Measurements from ENCODE around the gene KCNIP4. TPM values are rescaled to one million over a fixed set of nuclear protein-coding genes. Genes with fewer than 3 reads are reported as not detected.
A peak's percentile ranks its signal among the peaks of the same experiment; 100 is the strongest.

KCNIP4 gene
- total and polyA plus RNA-seq, 2 experiments from 2014 or later, result 0.65 TPM; not detected in 1

DNA sequence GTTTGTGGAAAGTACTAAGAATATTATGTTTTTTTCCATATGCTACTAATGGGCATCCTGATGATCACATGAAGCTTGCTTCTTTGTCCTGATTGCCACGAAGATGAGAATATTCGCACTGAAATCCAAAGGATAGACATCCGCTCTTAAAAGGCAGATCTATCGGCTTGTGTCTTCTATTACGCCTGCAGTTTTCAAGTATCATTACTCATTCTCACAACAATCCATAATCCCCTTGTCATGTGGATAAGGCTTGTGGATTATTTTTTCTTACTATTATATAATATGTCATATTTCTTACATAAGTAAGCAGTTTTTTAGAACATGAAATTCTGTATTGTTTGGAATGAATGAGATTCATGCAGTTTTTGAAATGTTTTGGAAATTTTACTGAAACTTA, 62.8 kb downstream of the KCNIP4 start:
- peaks cover 55% of the 10 kb centered on the region for H3F3A ChIP-seq (ENCODE audit: insufficient read depth)
- H3K27me3 ChIP-seq (replicated peaks; ENCODE audit: insufficient read depth), result no peaks in the 10 kb centered on the region
- in situ Hi-C loops (cut with MboI), result no loop called here
- no peaks in the 10 kb centered on the region for H3K36me3 ChIP-seq (ENCODE audit: low read depth)
- peak overlapping the region; percentile 46 for H3K4me3 ChIP-seq
- WGBS, 2 experiments (ENCODE audit: low coverage in 1 of 2, low lambda C conversion rate in 2 of 2, missing lambda C conversion rate in 2 of 2), result 4 to 5% methylated on average over 5 of the region's 5 CpGs
- peak overlapping the region; percentile 42; the same call in 1 of the 2 replicates for H2AFZ ChIP-seq
- no peaks in the 10 kb centered on the region for H3K79me2 ChIP-seq (ENCODE audit: insufficient read depth)
- peak overlapping the region; percentile 46 for H3K4me2 ChIP-seq (ENCODE audit: unreplicated experiment)
- H3K4me1 ChIP-seq (ENCODE audit: insufficient read depth), result peaks cover 59% of the 10 kb centered on the region
- TF ChIP-seq EZH2phosphoT487 (IDR thresholded peaks at IDR 0.05; ENCODE audit: insufficient read depth, low read depth) (no peak), EZH2 (IDR thresholded peaks at IDR 0.05; ENCODE audit: insufficient read depth, poor library complexity, severe bottlenecking) (no peak)
- DNase-seq, result peak; percentile 50
- no peaks in the 10 kb centered on the region for H3K9me3 ChIP-seq (ENCODE audit: low read depth)
- H4K20me1 ChIP-seq (ENCODE audit: insufficient read depth), result no peaks in the 10 kb centered on the region
- peak overlapping the region; percentile 93 for H3K27ac ChIP-seq
- H3K9me2 ChIP-seq (ENCODE audit: insufficient read depth), result no peaks in the 10 kb centered on the region
- peak overlapping the region; percentile 57 for H3K9ac ChIP-seq

DNA sequence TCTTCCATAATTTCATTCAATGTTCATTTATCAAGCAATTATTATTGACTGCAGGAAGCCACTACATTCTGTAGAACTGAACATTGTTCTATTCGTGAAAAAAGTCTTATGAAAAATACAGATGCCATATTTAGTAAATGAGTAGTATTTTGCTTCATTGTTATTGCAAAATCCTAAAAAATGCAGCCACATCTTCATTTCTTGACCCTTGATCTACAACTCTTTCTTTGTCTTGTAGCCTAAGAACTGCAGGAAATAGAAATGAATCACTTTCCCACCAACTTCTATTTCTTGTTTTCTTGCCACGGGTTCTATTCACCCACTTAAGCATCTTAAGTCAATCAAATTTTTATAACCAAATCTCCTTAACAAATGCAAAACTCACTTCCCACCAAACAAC, 63.3 kb downstream of the KCNIP4 start:
- peak overlapping the region; percentile 57 for H3K9ac ChIP-seq
- H3K4me3 ChIP-seq, result peak overlapping the region; percentile 46
- H3K27ac ChIP-seq, result peak overlapping the region; percentile 93
- in situ Hi-C loops (cut with MboI), result no loop called here
- peak overlapping the region; percentile 46 for H3K4me2 ChIP-seq (ENCODE audit: unreplicated experiment)
- no peaks in the 10 kb centered on the region for H3K79me2 ChIP-seq (ENCODE audit: insufficient read depth)
- no peaks in the 10 kb centered on the region for H4K20me1 ChIP-seq (ENCODE audit: insufficient read depth)
- H3K9me2 ChIP-seq (ENCODE audit: insufficient read depth), result no peaks in the 10 kb centered on the region
- H3F3A ChIP-seq (ENCODE audit: insufficient read depth), result peaks cover 55% of the 10 kb centered on the region
- DNase-seq, result peak; percentile 80
- peaks cover 59% of the 10 kb centered on the region for H3K4me1 ChIP-seq (ENCODE audit: insufficient read depth)
- TF ChIP-seq EZH2phosphoT487 (IDR thresholded peaks at IDR 0.05; ENCODE audit: insufficient read depth, low read depth) (no peak), EZH2 (IDR thresholded peaks at IDR 0.05; ENCODE audit: insufficient read depth, poor library complexity, severe bottlenecking) (no peak)
- no peaks in the 10 kb centered on the region for H3K36me3 ChIP-seq (ENCODE audit: low read depth)
- no peaks in the 10 kb centered on the region for H3K27me3 ChIP-seq (replicated peaks; ENCODE audit: insufficient read depth)
- WGBS, 2 experiments (ENCODE audit: low coverage in 1 of 2, low lambda C conversion rate in 2 of 2, missing lambda C conversion rate in 2 of 2), result 0 to 4% methylated on average over 2 of the region's 2 CpGs
- peak overlapping the region; percentile 42; the same call in 1 of the 2 replicates for H2AFZ ChIP-seq
- H3K9me3 ChIP-seq (ENCODE audit: low read depth), result no peaks in the 10 kb centered on the region

DNA sequence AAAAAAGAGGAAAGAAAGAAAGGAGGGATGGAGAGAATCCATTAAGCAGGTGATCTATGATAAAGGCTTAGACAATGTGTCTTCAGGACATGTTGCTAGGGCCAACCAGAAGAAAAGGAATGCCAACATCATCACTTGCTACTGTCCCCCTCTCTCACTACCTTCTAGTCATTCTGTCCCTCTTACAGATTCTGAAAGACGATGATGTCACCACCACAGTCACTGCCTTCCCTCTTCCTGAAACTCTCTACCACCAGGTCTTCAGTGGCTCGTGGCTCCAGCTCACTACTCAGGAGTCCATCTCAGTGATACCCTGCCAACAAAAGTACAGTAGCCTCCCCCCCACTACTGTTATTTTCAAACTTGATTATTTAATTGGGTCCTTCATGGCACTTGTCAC, 64.0 kb downstream of the KCNIP4 start:
- H2AFZ ChIP-seq, result no peak overlapping the region
- no peaks in the 10 kb centered on the region for H3K36me3 ChIP-seq (ENCODE audit: low read depth)
- H3K4me2 ChIP-seq (ENCODE audit: unreplicated experiment), result no peak overlapping the region
- H3K4me1 ChIP-seq (ENCODE audit: insufficient read depth), result peaks cover 59% of the 10 kb centered on the region
- 92 to 99% methylated on average over 2 of the region's 2 CpGs for WGBS, 2 experiments (ENCODE audit: low coverage in 1 of 2, low lambda C conversion rate in 2 of 2, missing lambda C conversion rate in 2 of 2)
- H3K27ac ChIP-seq, result peak overlapping the region; percentile 93
- H3K79me2 ChIP-seq (ENCODE audit: insufficient read depth), result no peaks in the 10 kb centered on the region
- H3K27me3 ChIP-seq (replicated peaks; ENCODE audit: insufficient read depth), result no peaks in the 10 kb centered on the region
- H3K4me3 ChIP-seq, result no peak overlapping the region
- in situ Hi-C loops (cut with MboI), result no loop called here
- no peaks in the 10 kb centered on the region for H3K9me2 ChIP-seq (ENCODE audit: insufficient read depth)
- DNase-seq, result peak; percentile 39
- peaks cover 49% of the 10 kb centered on the region for H3F3A ChIP-seq (ENCODE audit: insufficient read depth)
- no peak overlapping the region for H3K9ac ChIP-seq
- H3K9me3 ChIP-seq (ENCODE audit: low read depth), result no peaks in the 10 kb centered on the region
- H4K20me1 ChIP-seq (ENCODE audit: insufficient read depth), result no peaks in the 10 kb centered on the region
- TF ChIP-seq EZH2 (IDR thresholded peaks at IDR 0.05; ENCODE audit: insufficient read depth, poor library complexity, severe bottlenecking), result no peak
- no peak for TF ChIP-seq EZH2phosphoT487 (IDR thresholded peaks at IDR 0.05; ENCODE audit: insufficient read depth, low read depth)

DNA sequence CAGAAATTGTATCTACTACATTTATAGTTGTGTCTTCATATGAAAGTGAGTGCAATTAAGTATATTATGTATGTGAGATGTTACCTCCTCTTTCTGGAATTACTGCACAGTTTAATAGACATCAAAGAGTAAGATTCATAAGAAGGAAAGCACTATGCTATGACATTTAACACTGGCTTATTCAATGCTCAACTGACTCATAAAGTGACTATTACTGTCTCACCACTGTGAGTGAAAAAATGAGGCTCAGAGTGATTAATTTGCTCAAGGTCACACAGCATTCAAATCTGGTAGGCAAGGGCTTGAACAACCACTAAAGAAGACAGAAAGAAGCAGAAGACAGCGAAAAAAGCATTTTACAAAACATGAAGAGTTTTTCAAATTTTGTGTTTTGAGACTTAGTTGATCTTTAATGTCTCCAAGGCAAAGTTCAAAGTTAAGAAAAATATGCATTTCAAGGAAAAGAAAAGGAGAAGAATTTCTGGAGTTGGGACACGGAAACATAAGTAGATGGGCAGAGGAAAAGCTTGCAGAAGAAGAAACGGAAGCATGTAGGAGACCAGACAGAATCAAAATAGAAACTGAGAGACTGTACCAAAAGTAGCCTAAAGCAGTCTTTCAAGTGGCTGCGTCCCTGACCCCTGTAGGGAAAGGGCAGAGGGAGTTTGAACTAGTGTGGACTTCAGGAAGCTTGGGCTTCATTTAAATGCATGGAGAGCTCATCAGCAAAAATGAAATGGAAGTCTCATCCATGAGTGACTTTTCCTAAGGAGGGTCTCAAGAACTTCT, 66.3 kb downstream of the KCNIP4 start:
- no peaks in the 10 kb centered on the region for H3K9me2 ChIP-seq (ENCODE audit: insufficient read depth)
- H3K9ac ChIP-seq, result no peak overlapping the region
- DNase-seq, result peak; percentile 79
- no peak overlapping the region for H3K4me2 ChIP-seq (ENCODE audit: unreplicated experiment)
- H3K9me3 ChIP-seq (ENCODE audit: low read depth), result no peaks in the 10 kb centered on the region
- 88 to 94% methylated on average over 4 of the region's 4 CpGs for whole genome bisulfite sequencing, 2 experiments (ENCODE audit: low coverage in 1 of 2, low lambda C conversion rate in 2 of 2, missing lambda C conversion rate in 2 of 2)
- in situ Hi-C loops (cut with MboI), result no loop called here
- H3K27me3 ChIP-seq (replicated peaks; ENCODE audit: insufficient read depth), result no peaks in the 10 kb centered on the region
- peaks cover 39% of the 10 kb centered on the region for H3K4me1 ChIP-seq (ENCODE audit: insufficient read depth)
- no peak for TF ChIP-seq EZH2 (IDR thresholded peaks at IDR 0.05; ENCODE audit: insufficient read depth, poor library complexity, severe bottlenecking)
- TF ChIP-seq EZH2phosphoT487 (IDR thresholded peaks at IDR 0.05; ENCODE audit: insufficient read depth, low read depth), result no peak
- no peaks in the 10 kb centered on the region for H3K79me2 ChIP-seq (ENCODE audit: insufficient read depth)
- no peak overlapping the region for H3K4me3 ChIP-seq
- H3K36me3 ChIP-seq (ENCODE audit: low read depth), result no peaks in the 10 kb centered on the region
- H3F3A ChIP-seq (ENCODE audit: insufficient read depth), result peaks cover 30% of the 10 kb centered on the region
- H3K27ac ChIP-seq, result no peak overlapping the region
- H4K20me1 ChIP-seq (ENCODE audit: insufficient read depth), result no peaks in the 10 kb centered on the region
- H2AFZ ChIP-seq, result no peak overlapping the region

Data from GM23248 (cell line).